ENCODE measurements around the gene ERICH6.
"Not testable (repeated sequence)": the region's sequence is repeated elsewhere in the genome, so short reads cannot be mapped to it uniquely, and the experiment has no call there.

ERICH6 gene

GRCh38 chr3:150681057-150681456 lies 22.7 kb downstream of the ERICH6 start:
- no peak for DNase-seq

- no peak for DNase-seq
Observed at GRCh38 chr3:150680562-150680961, 23.2 kb downstream of the ERICH6 start.

- DNase-seq: no peak
Observed at GRCh38 chr3:150675587-150675986, 28.1 kb downstream of the ERICH6 start.

- DNase-seq: no peak
Observed at GRCh38 chr3:150673966-150674365, 29.8 kb downstream of the ERICH6 start.

- DNase-seq: no peak
Observed at GRCh38 chr3:150666167-150666566, 37.6 kb downstream of the ERICH6 start.

GRCh38 chr3:150663461-150663860 lies 40.3 kb downstream of the ERICH6 start:
- no peak for DNase-seq

- DNase-seq: peak; percentile 23
Observed at GRCh38 chr3:150662410-150663200, 41.1 kb downstream of the ERICH6 start.

GRCh38 chr3:150656316-150656715 lies 47.4 kb downstream of the ERICH6 start:
- DNase-seq: no peak

GRCh38 chr3:150653110-150653561 lies 50.6 kb downstream of the ERICH6 start:
- no peak for DNase-seq

GRCh38 chr3:150640256-150640655 lies 63.5 kb downstream of the ERICH6 start:
- DNase-seq: no peak

GRCh38 chr3:150639262-150639661 lies 64.5 kb downstream of the ERICH6 start:
- DNase-seq: no peak

GRCh38 chr3:150636258-150636657 lies 67.5 kb downstream of the ERICH6 start:
- no peak for DNase-seq

GRCh38 chr3:150635526-150635925 lies 68.2 kb downstream of the ERICH6 start:
- DNase-seq: peak; percentile 75

GRCh38 chr3:150635076-150635475 lies 68.6 kb downstream of the ERICH6 start:
- no peak for DNase-seq

GRCh38 chr3:150631515-150632221 lies 72.1 kb downstream of the ERICH6 start:
- DNase-seq: peak; percentile 25

- no peak for DNase-seq
Observed at GRCh38 chr3:150627557-150627956, 76.2 kb downstream of the ERICH6 start.

- DNase-seq: no peak
Observed at GRCh38 chr3:150626148-150626930, 77.4 kb downstream of the ERICH6 start.

GRCh38 chr3:150623945-150624344 lies 79.8 kb downstream of the ERICH6 start:
- DNase-seq: no peak

GRCh38 chr3:150622955-150623354 lies 80.8 kb downstream of the ERICH6 start:
- DNase-seq: not testable (repeated sequence)

- DNase-seq: no peak
Observed at GRCh38 chr3:150620002-150620689, 83.6 kb downstream of the ERICH6 start.

GRCh38 chr3:150613709-150614480 lies 89.8 kb downstream of the ERICH6 start:
- DNase-seq: no peak

- no peak for DNase-seq
Observed at GRCh38 chr3:150613034-150613433, 90.7 kb downstream of the ERICH6 start.

Measured in hematopoietic multipotent progenitor cell treated with erythropoietin and hydrocortisone succinate and interleukin-3 and kit ligand, for 6 days (in vitro differentiated cells).